ENCODE measurements around the gene RNF212.

The RNF212 gene

DNA sequence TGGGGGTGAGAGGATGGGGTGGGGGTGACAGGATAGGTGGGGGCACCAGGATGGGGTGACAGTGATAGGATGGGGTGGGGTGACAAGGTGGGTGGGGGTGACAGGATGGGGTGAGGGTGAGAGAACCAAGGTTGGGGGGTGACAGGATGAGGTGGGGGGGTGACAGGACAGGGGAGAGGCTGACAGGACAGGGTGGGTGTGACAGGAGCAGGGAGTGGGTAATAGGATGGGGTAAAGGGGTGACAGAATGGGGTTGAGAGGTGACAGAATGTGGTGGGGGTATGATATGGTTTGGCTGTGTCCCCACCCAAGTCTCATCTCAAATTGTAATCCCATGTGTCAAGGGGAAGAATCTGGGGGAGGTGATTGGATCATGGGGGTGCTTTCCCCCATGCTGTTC is 26.0 kb downstream of the RNF212 start:
- no peak for DNase-seq

DNA sequence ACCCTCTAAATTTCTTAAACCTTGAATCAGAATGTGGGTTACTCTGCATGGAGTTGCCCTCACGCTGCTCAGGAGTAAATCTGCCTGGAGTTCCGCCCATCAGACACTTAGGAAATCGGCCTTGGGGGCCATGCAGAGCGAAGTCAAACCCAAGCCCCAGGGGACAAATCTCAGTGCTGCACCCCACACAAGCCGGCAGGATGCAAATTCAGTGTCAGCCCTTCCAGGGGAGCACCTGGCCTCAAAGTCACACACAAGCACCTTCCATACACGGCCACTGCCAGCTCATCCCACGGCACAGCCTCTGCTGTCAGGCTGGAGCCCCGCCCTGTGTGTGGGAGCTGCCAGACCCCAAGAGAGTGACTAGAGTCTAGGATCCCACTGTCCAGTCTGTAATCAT is 27.4 kb downstream of the RNF212 start:
- DNase-seq: no peak

DNA sequence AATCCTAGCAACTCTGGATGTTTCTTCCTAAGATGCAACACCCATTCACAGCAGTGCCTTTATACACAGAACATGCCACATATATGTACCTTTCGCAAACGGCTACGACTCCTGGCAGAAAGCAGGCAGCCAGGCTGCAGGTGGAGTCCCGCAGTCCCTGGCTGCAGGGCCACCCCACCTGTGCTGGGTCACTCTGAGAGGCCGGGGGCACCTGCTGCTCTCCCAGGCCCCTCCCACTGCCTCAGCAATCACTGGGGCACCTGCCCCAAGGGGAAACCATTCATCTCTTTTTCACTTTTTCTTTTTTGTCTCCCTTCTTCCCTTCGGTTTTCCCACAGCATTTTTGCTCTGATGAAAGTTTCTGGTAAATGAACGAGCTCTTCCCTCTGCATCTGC is 28.0 kb downstream of the RNF212 start:
- DNase-seq: no peak

DNA sequence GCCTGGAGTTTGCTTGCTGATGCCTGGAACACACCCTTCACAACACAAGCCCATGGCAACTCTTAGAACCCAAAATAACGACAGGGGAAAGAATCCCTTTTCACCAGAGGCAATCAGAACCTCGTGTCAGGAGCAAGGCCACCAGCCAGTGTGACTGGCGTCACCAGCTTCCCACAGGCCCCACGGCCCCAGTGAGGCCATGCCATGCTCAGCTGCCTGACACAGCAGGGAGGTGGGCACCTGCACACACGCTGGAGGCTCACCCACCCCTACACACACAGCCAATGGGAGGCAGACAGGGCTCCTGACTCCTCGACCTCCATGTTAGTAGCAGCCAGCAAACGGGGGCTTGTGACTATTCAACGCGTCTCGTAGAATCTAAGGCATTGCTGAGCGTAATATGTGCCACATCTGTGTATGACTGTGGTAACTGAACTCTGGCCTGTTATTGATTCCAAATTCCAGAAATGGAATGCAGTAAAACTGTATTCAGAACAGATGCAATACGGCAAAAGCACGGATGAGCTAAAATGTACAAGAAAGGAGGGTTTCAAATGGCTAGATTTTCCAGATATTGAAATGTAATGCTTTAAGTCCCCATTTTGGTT is 28.5 kb downstream of the RNF212 start:
- no peak for DNase-seq

DNA sequence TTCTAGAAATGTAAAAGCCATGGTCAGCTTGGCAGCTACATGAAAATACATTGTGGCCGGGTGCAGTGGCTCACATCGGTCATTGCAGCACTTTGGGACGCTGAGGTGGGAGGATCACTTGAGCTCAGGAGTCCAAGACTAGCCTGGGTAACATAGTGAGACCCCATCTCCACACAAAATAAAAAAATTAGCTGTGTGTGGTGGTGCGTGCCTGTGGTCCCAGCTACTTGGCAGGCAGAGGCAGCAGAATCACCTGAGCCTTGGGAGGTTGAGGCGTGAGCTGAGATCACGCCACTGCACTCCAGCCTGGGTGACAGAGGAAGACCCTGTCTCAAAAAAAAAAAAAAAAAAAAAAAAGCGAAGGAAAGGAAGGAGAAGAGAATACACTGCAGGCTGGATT is 29.0 kb downstream of the RNF212 start:
- DNase-seq: no peak

DNA sequence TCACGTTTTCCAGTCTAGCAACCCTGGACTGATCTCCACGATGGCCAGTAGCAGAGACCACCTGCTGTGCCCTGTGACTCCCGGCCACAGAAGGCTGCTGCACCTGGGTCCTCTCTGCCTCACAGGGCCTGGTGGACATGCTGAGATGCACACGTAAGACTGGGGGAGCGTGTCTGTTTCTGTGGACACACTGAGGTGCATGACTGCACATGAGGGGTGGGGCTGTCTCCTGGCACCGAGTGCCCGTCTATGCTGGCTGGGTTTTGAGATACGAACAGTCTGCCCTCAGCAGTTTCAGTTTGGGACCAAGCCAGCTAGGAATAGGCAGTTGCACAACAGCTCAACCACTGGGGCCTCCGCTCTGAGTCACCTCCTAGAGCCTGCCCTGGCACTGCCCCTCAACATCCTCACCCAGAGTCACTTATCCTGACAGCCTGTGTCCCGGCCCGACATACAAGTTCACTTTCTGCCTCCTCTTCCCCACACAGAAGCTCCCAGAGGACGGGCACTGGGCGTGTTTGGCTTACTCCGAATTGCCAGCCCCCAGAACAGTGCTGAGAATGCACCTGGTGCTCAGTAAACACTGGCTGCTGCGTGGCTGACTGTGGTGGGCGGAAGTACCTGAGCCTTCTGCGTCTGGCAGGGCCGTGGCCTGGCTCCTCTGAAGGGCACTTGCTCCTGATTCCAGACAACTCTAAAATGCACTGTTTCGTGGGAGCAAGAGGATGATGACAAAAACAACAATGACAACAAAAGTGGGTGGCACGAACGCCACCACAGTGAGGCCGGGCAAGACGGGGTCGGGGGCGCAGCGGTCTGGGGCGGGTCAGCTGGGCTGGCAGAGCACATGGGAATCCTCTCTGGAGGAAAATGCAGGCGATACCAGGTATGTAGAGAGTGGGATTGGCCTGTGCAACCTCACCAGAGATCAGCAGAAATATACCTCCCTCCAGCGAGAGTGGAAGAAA is 30.9 kb downstream of the RNF212 start:
- DNase-seq: no peak

DNA sequence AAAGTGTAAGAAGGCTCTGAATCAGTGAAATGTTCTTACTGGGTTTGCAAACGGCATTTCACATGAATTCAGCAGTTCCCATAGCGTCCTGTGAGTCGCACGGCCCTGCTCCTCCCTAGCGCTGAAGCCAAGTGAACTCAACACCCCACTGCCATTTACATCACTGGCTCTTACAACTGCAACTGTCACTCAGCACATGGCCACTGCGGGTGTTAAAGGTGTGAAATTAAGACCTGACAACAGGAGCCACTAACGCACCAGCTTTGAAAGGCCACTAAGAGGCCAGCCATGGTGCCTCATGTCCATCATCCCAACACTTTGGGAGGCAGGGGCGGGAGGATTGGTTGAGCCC is 31.7 kb downstream of the RNF212 start:
- no peak for DNase-seq

DNA sequence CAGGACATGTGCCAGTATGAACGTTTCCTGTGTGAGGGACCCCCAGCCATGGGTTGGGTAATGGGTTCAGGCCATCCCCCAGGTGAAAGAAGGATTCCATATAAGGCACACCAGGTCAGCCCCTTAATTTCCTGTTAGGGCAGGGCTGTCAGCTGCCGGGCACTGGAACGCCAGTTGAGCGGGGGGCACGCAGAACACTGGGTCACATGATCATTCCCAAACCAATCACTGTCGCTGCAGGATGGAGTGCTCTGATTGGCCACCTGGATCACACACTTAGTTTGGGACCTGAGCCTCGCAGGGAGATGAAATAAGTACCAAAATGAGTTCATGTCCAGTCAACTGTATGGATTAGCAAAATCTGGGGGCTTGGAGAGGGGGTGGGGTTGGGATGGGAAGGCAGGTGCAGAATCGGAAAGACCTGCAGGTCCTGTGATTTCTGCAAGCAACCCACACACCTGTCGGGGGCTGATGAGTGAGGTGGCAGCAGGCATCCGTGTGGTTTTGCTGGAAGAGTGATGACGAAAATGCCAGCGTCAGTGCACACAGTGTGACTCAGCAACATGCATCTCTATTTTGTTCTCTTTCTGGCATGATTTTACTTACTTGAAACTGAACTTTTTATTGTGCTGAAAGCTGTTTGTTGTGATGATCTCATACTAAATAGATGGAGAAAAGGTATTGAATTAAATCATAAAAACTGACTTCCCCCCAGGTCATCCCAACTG is 32.2 kb downstream of the RNF212 start:
- DNase-seq: no peak

DNA sequence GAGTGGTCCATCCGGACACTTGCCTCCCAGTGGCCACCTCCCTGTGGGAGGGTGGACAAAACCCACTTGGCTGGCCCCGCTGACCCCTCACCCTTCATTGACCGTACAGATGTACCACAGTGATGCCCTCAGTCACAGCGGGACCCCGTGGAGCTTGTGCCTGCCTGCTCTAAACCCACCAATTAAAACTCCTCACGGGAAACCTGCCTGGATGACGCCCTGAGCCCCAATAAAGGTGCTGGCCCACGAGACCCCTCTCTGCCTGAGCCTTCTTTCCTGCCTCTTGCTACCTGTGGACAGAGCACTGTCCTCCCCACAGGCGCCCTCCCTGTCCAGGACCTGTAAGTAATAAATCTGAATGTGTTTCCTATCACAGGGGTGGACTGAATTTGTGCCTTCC is 32.9 kb downstream of the RNF212 start:
- no peak for DNase-seq

DNA sequence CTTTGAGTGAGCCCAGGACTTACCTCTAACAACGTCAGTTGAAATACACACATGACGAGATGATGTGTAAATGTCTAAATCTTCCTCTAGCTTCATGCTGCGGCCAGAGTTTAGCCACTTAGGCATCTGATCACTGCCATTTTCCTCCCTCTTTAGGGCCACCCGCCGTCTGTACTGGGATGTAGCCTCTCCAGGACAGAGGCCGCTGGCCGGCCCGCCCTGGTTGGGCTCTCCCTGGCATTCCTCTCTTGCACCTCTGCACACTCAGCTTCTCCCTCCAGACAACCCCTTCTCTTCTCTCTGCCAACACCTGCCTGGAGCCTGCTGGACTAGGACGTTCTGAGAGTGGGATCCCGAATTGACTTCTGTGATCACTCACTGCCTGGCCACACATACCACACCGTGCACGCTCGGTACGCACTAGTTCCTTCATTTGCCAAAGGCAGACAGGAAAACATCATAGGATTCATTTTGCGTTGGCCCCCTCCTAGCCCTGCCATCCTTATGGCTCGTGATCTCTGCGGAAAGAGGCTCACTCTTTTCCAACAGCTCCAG is 33.6 kb downstream of the RNF212 start:
- DNase-seq: no peak

DNA sequence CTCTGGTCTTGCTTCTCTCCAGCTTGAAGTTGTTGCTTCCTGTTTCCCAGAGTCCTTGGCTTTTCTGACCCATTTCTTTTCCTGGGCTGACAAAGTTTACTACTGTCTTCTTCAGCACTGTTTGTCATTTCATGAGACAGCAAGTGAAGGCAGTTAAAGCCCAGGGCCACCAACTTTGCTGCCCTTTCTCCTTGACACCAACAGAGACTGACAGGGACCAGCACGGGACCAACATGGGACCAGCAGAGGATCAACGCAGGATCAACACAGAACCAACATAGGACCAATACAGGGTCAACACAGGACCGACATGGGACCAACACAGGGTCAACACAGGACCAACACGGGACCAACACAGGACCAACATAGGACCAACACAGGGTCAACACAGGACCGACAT is 34.9 kb downstream of the RNF212 start:
- DNase-seq: no peak

DNA sequence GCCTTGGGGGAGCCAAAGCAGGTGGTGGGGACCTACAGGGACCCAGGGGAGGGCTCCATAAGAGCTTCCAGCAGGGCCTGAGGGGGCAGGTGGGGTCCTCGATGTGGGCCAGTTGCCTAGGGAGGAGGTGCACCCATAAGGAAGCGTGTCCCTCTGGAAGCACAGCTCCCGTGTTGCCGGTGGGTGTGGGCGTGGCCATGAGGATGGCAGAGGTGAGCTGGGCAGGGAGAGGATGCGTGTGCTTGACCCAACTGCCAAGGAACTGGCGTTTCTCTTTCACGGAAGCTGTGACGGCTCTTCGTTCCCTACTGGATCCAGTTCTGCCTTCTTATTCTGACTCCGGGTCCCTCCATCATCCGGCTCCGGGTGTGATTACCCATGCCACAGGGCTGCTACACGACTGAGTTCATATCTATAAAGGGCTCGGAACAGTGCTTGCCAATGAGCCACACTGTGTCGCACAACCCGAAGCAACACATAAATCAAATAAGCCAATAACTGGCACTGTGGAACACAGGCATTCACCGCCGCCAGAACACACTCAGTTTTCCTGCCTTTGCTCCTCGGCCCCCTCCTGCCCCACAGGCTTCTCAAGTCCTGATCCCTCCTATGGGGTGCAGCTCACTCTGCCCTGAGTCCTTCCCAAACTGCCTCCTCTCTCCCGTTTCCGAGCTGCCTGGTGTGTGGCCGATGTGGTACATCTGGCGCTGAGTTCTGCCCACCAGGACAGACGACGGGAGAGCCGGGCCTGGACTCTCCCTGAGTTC is 35.5 kb downstream of the RNF212 start:
- no peak for DNase-seq

DNA sequence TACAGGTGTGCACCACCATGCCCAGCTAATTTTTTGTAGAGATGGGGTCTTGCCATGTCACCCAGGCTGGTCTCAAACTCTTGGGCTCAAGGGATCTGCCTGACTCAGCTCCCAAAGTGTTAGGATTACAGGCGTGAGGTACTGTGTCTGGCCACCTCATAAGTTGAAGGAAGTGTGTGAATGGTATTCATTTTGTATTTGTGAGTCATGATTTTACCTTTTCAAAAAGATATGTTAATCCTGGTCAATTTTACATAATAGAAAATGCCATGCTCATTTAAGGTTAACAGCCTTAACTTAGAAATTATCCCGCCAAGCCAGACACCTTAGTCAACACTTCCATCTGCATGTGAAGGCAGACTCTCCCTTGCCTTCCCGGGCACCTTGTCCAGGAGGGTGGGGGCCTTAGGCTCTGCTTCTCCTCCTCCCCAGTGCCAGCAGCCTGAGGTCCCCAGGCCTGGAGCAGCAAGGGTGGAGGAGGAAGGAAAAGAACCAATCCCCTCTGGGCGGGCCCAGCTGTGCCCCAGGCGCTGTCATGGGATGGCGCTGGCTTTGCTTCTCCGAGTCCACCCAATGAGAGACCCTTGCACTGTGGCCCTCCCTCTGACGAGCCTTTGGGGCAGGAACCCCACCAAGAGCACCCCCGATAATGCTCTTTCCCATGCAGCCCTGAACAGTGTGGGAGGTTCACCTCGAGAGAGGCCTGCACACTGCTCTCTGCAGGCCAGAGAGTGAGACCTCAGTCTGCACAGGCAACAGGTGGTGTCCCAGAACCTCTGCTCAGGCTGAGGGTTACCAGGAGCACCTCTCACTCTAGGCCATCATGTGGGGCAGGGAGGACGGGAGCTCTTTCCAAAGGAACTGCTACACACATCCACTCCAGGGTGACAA is 37.3 kb downstream of the RNF212 start:
- no peak for DNase-seq

DNA sequence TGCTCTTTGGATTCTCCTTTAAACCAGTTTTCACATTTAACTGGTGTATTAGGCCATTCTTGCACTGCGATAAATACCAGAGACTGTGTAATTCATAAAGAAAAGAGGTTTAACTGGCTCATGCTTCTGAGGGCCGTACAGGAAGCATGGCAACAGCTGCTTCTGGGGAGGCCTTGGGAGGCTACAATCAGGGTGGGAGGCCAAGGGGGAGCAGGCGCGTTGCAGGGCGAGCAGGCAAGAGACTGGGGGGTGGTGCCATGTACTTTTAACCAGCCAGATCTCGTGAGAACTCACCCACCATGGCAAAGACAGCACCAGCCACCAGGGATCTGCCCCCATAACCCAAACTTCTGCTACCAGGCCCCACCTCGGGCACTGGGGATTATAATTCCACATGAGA is 38.1 kb downstream of the RNF212 start:
- DNase-seq: no peak

DNA sequence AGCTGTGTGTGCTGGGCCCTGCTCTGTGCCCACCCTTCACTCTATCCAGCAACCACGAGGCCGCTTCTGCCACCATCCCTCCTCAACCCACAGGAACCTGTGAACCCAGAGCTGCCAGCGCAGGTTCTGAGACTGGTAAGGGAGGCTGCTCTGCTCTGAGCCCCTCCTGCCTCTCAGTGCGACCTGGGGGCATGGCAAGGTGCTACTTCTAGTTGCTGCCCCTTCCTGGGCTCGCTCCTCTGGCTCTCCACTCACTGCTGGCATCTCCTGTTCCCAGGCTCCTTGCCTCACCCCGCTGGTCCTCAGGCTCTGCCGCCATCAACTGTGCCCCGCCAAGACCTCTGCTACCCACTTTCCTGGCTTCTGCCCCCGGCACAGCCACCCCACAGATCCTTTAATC is 39.3 kb downstream of the RNF212 start:
- no peak for DNase-seq

DNA sequence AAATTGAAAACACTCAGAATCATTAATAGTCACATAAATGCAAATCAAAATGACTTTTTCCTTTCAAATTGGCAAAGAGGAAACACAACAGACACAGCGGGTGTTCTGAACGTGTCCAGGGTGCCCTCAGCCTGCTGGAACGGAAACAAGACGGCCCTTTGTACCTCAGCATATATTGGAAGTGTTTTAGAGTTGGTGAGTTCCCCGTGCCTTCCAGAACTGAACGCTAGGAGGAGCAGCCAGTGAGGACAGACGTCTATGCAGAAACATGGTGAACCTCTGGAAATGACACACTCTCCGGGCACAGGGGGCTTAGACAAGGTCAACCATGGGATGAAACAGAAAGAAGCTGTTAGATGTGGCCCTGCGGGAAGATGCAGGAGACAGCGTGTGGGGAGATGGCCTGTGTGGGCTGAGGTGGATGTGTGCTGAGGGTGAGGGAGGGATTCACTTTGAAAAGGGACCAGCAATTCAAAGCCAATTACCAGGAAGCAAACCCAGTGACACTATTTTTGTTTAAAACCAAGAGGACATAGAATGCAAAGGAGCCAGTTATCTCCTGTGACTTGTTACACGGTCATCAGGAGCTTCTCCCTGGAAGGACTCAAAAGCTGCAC is 40.4 kb downstream of the RNF212 start:
- DNase-seq: peak; percentile 62

DNA sequence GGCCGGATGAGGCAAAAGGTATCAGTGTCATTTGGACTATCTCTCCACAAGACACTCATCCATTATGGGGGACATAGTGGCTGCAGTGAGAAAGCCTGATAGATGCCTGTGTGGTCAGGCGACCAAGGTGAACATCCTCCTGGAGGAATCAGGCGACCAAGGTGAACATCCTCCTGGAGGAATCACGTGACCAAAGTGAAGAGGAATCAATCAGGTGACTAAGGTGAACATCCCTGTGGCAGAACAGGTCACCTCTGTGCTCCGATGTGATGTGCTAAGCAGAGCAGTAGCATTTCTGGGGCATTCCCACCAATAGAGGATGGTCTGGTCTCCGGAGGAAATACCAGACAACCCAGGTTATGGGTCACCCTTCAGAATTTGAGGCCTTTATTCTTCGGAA is 44.0 kb downstream of the RNF212 start:
- no peak for DNase-seq

DNA sequence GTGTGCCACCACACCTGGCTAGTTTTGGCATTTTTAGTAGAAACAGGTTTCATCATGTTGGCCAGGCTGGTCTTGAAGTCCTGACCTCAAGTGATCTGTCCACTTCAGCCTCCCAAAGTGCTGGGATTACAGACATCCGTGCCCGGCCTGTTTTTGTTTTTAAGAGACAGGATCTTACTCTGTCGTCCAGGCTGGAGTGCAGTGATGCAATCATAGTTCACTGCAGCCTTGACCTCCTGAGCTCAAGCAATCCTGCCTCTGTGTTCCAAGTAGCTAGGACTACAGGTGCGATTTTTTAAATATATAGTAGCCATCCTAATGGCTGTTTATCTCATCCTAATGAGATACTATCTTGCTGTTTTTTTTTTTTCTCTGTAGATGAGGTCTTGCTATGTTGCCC is 47.6 kb downstream of the RNF212 start:
- DNase-seq: no peak

DNA sequence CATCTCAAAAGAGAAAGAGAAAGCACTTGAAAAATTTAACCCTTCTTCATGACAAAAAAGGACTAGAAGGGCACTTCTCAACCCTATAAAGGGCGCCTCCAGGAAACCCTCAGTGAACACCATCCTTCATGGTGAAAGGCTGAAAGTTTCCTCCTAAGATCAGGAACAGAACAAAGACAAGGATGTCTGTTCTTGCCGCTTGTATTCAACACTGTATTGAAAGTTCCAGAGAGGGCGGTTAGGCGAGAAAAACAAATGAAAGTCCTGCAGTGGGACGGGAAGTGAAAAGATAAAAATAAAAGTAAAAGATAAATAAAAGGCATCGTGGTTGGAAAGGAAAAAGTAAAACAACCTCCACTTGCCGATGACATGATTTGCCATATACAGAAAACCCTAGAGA is 50.9 kb downstream of the RNF212 start:
- DNase-seq: peak; percentile 6

DNA sequence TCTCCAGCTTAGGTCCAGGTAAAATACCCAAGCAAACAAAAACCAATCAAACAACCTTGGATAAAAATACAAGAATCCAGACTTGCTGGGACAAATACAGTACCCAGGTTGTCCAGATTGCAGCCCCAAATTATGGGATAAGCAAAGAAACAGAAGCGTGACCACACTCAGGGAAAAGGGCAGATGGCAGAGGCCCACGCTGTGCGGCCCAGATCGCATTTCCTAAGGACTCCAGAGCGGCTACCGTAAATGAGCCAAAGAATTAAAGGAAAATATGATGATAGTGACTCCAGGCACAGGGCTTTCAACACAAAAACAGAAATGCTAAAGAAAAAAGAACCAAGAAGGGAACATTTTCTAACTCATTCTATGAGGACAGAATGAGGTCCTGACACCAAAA is 51.6 kb downstream of the RNF212 start:
- DNase-seq: no peak

DNA sequence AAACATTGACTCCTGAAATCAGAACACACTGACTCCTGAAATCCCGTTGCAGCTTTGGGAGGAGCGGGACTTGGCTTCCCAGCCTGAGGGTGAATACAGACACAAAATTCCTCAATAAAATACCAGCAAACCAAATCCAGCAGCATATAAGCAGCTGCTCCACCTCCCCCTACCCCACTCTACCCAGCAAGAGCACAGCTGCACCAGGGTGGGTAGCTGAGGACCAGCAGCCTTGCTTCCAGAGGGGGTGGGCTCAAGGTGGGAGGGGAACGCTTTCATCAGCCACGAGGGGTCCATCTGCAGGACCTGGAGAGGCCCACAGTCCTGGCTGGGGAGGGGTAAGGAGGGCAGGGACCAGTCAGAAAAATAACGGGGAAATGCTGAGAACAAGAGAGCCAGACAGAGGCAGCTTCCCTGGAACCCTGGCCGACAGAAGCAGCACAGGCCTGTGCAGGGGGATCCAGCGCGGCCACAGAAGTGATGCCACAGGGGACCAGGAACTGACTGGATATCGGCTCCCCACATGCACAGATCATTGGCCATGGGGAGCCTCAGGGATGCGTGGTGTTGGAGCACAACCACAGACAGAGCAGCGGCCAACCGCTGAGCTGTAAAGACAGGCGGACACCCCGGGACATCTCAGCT is 52.2 kb downstream of the RNF212 start:
- no peak for DNase-seq

Data from activated CD8-positive, alpha-beta memory T cell treated with anti-CD3 and anti-CD28 coated beads, Interleukin-2, amount 50 U/mL, for 48 hours (primary cell).